Measurements from ENCODE around the gene GGPS1. TPM values are rescaled to one million over a fixed set of nuclear protein-coding genes. Genes with fewer than 3 reads are reported as not detected.
"Not testable (repeated sequence)": the region's sequence is repeated elsewhere in the genome, so short reads cannot be mapped to it uniquely, and the experiment has no call there.

Gene GGPS1
- total RNA-seq, 1 donor: 8.9 TPM

DNA sequence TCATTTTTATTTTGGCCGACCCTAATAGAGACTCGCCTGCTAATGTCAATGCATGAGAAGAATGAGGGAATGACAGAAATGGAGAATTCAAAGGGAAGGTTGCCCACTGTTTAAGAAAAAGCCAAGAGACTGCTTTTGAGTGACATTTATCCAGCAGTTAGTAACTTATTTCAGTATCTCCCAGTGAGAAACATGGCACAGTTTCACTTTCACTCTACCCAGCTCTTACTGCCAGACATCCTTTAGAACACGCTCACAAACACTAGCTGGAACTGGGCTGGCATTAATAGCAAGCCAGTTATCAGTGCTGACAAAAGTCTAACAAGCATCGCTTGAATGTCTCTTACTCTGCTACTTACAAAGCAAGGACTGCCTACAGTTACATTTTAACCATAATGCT is 8.5 kb downstream of the GGPS1 start:
- peak in 2 of 3 donors; percentile 59 to 71 for DNase-seq (ENCODE audit: low read depth in 2 of 3, low spot score in 2 of 3)

DNA sequence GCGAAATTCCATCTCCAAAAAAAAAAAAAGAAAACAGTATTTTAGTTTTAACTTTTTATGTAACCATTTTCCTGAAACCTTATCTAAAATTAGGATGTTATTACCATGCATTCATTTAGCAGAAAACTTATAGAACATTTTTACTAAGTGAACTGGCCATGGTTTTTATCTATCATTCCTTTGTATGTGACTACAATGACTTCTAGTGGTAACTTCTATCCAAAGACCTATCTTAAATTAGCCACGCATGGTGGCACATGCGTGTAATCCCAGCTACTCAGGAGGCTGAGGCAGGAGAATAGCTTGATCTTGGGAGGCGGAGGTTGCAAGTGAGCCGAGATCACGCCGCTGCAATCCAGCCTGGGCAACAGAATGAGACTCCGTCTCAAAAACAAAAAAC is 11.4 kb downstream of the GGPS1 start:
- DNase-seq (ENCODE audit: low read depth in 2 of 3, low spot score in 2 of 3): peak in 1 of 3 donors; percentile 41

DNA sequence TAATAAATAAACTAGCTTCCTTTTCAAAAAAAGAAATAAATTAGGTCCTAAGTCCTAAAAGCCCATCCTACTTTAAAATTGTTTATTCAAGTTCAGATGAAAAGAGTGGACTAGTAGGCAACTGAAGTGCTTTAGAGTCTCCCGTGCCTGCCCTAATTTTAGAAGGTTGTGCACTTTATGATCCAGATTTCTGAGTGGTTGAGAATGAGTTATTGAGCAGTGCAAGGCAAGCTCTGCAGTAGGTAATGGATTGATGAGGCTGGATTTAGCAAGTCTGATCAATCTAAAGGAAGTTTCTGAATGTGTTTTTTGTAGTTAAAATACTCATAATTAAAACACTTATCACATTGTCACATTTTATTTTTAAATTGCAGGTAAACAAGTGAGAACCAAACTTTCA is 13.0 kb downstream of the GGPS1 start:
- DNase-seq (ENCODE audit: low read depth in 2 of 3, low spot score in 2 of 3): no peak

DNA sequence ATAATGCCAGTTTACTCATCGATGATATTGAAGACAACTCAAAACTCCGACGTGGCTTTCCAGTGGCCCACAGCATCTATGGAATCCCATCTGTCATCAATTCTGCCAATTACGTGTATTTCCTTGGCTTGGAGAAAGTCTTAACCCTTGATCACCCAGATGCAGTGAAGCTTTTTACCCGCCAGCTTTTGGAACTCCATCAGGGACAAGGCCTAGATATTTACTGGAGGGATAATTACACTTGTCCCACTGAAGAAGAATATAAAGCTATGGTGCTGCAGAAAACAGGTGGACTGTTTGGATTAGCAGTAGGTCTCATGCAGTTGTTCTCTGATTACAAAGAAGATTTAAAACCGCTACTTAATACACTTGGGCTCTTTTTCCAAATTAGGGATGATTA is 13.7 kb downstream of the GGPS1 start:
- no peak for DNase-seq (ENCODE audit: low read depth in 2 of 3, low spot score in 2 of 3)

DNA sequence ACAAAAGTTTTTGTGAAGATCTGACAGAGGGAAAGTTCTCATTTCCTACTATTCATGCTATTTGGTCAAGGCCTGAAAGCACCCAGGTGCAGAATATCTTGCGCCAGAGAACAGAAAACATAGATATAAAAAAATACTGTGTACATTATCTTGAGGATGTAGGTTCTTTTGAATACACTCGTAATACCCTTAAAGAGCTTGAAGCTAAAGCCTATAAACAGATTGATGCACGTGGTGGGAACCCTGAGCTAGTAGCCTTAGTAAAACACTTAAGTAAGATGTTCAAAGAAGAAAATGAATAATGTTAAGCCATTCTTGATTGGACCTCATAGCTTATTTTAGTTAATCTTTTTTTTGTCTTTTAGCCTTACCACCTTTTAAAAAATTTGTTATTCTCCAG is 14.1 kb downstream of the GGPS1 start:
- DNase-seq (ENCODE audit: low read depth in 2 of 3, low spot score in 2 of 3): no peak

DNA sequence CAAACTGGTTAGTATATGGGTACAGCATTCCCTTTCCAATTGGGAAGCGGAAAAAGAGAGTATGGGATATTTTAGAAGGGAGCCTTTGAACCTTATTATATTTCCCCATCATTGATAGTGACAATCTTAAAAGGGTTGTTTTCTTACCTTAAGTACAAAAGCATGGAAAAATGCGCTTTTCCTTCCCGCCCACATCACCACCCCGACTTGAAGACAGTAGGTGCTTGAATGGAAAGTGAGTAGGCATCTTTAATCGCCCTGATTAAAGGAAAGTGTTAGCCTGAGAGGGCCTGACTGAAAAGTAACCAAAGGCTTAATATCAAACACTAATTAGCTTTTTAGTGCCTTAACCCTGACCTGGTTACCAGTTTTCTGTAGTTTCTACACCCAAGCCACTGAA is 15.4 kb downstream of the GGPS1 start:
- DNase-seq (ENCODE audit: low read depth in 2 of 3, low spot score in 2 of 3): no peak

DNA sequence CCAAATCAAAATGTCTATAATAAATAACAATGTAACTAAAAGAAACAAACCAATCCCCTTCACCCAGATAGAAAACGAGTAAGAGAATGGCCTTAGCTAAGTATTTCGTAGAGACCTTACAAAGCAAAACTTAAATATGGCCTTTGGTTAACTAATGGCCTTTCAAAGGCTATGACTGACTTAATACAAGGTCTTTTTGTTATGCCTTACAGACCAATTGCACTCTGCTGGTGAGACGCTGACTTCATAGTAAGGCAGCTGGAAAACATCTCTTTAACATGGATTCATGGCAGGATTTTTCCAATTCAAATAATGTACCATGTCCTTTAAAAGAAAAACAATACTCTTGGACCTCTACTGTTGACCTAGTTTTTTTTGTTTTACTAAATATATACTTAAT is 23.1 kb downstream of the GGPS1 start:
- no peak for DNase-seq (ENCODE audit: low read depth in 2 of 3, low spot score in 2 of 3)

DNA sequence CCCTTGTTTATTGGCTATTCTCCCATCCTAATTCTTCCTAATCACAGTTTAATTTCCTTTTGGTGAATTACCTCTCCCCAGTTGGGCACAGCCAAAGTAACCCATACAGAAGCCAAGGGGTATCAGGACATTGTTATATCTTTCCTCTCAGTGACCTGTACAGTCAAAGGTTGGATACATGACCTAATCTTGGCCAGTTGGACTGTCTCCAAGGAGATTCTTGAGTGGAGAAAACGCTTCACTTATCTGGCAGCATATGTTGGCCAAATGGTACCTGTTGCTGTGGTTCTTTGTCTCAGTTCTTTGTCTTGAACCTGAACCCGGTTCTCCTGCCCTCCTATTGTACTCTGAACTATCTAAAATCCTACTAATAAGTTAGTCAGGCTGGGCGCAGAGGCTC is 23.5 kb downstream of the GGPS1 start:
- DNase-seq (ENCODE audit: low read depth in 2 of 3, low spot score in 2 of 3): no peak

DNA sequence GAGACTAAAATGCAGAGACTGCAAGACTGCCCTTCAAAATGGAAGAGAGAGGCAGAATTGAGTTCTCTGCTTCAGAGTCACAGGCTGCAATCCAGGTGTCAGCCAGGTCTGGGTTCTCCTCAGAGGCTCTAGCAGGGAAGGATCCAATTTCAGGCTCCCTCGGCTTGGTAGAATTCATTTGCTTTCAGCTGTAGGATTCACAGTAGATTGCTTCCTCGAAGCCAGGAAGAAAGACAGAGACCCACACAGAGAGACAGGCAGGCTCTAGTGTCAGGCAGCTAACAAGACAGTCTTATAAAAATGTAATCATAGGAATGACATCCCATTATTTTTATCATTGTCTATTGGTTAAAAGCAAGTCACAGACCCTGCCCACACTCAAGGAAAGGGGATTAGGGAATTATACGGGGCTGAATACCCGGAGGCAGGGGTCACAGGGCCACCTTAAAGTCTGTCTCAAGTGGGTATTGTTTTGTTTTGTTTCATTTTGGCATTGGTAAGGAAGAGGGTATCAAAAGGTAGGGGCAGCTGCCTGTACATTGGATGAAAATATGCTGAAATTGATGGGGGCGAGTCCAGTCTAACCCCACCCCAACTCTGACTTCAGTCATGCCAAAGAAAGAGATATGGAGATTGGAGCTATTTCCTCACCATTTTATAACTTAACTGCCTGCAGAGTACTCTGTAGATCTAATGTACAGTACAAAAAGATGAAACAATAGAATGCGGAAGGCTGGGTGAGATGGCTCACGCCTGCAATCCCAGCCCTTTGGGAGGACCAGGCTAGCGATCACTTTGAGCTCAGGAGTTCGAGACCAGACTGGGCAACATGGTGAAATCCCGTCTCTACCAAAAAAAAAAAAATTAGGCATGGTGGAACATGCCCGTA is 29.4 kb downstream of the GGPS1 start:
- no peak for DNase-seq (ENCODE audit: low read depth in 2 of 3, low spot score in 2 of 3)

DNA sequence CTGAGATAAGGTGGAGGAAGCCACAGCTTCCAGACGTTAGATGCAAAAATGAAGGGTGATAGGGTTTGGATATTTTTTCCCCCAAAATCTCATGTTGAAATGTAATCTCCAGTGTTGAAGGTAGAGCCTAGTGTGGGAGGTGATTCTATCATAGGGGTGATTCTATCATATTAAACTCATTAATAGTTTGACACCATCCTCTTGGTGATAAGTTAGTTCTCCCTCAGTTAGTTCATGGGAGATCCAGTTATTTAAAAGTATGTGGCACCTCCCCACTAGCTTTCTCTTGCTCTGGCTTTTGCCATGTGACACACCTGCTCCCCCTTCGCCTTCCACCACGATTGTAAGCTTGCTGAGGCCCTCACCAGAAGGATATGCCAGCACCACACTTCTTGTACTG is 30.5 kb downstream of the GGPS1 start:
- DNase-seq (ENCODE audit: low read depth in 2 of 3, low spot score in 2 of 3): no peak

DNA sequence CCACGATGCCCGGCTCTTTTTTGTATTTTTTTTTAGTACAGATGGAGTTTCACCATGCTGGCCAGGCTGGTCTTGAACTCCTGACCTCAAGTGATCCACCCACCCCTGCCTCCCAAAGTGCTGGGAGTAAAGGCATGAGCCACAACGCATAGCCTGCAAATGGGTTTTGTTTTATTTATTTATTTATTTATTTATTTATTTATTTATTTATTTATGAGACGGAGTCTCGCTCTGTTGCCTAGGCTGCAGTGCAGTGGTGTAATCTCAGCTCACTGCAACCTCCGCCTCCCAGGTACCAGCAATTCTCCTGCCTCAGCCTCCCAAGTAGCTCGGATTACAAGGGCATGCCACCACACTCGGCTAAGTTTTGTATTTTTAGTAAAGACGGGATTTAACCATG is 35.8 kb downstream of the GGPS1 start:
- not testable (repeated sequence) for DNase-seq (ENCODE audit: low read depth in 2 of 3, low spot score in 2 of 3)

DNA sequence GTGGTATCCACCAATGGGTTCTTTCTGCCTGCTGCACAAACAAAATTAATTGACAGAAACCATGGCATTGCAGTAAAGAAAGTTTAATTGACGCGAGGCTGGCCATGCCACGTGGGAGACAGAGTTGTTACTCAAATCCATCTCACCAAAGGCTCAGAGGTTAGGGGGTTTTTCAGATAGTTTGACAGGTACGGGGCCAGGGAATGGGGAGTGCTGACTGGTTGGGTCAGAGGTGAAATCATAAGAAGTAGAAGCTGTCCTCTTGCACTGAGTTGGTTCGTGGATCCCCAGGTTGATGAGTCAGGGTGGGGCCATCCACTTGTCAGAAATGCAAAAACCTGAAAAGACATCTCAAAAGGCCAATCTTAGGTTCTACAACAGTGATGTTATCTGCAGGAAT is 37.9 kb downstream of the GGPS1 start:
- no peak for DNase-seq (ENCODE audit: low read depth in 2 of 3, low spot score in 2 of 3)

DNA sequence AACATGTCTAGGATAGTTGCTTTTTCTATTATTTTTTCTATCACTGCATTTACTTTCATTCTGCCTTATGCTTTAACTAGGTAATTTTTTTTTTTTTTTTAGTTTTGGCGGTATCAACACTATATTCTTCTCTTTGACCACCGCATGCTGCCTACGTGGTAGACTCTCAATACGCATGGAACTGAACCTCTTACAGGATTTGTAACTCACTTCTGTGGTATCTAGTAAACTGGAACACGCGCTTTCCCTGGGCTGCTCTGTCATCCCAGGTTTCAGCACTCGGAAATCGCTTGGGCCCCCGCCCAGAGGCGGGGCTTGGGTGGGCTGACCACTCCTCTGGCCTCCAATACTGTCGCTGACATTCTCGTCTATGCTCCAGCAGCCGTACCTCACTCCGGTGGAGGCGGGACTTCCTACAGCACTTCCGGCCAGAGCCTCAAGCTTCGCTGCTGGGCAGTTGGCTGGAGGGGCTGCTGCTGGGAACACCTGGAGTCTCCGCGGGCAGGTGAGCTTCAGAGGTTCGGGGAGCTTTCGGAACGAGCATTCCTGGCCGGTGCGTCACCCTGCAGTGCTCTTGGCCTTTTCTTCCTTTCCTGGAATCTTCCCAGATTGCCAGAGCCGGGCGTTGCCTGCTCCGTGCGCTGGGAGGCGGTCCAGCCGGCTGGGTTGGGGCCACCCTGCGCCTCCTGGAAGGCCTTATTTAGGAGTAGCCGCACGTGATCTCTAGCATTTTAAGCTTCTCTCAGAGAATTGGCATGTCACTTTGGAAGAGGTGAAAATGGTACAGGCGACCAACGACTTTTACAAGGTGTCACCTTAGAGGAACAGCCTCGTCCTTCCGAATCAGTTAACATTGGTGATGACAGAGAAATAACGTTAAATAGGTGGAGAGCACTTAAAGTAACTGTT is 38.9 kb downstream of the GGPS1 start, which contains the start of gene TBCE:
Gene TBCE (plus strand): TSS at position 428 of the 909 bp plus-strand sequence. CDS start 12,623 bp downstream, outside the sequence.
- DNase-seq (ENCODE audit: low read depth in 2 of 3, low spot score in 2 of 3): peak; percentile 44 to 94 (median 89)

DNA sequence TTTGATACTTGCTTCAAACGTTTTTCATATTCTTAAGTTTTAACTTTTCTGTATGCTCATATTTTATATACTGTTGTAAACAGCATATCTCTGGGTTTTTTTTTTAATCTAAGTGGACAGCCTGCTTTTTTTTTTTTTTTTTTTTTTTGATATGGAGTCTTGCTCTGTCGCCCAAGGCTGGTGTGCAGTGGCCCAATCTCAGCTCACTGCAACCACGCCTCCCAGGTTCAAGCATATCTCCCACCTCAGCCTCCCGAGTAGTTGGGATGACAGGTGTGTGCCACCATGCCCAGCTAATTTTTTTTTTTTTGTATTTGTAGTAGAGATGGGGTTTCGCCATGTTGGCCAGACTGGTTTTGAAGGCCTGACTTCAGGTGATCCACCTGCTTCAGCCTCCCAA is 40.1 kb downstream of the GGPS1 start:
- no peak for DNase-seq (ENCODE audit: low read depth in 2 of 3, low spot score in 2 of 3)

DNA sequence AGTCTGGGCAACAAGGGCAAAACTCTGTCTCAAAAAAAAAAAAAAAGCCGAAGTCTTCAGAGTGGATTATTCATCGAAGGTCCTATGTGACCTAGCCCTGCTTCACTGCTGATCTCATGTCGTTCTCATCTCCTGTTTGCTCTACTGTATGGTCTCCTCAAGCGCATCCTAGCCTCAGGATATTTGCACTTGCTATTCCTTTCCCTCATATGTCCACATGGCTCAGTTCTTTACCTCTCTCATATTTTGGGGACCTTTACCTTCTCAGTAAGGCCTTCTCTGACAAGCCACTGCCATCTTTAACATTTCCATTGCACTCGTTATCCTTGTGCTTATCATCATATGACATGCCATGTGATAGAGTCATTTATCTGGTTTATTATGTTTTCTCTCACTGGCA is 41.4 kb downstream of the GGPS1 start:
- DNase-seq (ENCODE audit: low read depth in 2 of 3, low spot score in 2 of 3): no peak

DNA sequence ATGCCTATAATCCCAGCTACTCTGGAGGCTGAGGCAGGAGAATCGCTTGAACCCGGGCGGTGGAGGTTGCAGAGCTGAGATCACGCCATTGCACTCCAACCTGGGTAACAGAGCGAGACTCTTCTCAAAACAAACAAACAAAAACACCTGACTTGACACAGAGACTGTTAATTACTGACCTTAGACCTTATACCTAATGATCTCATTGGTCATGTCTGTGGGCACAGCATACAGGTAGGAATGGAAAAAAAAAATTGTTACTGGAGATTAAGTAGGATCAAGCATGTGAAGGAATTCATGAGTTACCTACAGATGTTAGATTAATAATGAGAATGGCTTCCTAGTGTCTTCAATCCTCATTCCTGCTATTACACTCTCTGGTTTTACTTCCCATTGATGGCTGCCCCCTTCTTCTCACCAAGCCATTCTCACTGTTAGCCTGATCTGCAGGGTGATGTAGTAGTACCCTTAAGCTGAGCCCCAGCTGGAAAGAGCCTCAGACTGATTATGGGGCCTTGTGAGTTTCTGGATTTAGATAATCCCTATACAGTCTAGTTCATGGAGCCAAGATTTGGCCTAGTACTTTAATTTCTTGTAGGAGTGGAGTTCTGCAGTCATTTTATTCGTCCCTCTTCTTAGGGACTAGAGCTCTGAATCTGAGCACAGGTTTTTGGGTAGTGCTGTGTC is 47.7 kb downstream of the GGPS1 start:
- no peak for DNase-seq (ENCODE audit: low read depth in 2 of 3, low spot score in 2 of 3)

DNA sequence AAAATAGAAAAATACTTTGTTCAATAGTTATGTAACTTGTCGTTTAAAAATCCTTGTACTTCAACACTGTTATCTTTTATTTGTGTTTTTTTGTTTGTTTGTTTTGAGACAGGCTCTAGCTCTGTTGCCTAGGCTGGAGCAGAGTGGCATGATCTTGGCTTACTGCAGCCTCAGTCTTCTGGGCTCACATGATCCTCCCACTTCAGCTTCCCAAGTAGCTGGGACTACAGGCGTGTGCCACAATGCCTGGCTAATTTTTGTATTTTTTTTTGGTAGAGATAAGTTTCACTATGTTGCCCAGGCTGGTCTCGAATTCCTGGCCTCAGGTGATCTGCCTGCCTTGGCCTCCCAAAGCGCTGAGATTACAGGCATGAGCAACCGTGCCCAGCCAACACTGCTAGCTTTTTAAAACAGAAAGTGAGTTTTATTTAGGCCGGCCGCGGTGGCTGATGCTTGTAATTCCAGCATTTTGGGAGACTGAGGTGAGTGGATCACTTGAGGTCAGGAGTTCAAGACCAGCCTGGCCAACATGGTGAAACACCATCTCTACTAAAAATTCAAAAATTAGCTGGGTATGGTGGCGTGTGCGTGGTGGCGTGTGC is 49.9 kb downstream of the GGPS1 start:
- not testable (repeated sequence) for DNase-seq (ENCODE audit: low read depth in 2 of 3, low spot score in 2 of 3)

DNA sequence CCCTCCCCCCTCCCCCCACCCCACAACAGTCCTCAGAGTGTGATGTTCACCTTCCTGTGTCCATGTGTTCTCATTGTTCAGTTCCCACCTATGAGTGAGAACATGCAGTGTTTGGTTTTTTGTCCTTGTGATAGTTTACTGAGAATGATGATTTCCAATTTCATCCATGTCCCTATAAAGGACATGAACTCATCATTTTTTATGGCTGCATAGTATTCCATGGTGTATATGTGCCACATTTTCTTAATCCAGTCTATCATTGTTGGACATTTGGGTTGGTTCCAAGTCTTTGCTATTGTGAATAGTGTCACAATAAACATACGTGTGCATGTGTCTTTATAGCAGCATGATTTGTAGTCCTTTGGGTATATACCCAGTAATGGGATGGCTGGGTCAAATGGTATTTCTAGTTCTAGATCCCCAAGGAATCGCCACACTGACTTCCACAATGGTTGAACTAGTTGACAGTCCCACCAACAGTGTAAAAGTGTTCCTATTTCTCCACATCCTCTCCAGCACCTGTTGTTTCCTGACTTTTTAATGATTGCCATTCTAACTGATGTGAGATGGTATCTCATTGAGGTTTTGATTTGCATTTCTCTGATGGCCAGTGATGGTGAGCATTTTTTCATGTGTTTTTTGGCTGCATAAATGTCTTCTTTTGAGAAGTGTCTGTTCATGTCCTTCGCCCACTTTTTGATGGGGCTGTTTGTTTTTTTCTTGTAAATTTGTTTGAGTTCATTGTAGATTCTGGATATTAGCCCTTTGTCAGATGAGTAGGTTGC is 53.8 kb downstream of the GGPS1 start:
- DNase-seq (ENCODE audit: low read depth in 2 of 3, low spot score in 2 of 3): not testable (repeated sequence)

DNA sequence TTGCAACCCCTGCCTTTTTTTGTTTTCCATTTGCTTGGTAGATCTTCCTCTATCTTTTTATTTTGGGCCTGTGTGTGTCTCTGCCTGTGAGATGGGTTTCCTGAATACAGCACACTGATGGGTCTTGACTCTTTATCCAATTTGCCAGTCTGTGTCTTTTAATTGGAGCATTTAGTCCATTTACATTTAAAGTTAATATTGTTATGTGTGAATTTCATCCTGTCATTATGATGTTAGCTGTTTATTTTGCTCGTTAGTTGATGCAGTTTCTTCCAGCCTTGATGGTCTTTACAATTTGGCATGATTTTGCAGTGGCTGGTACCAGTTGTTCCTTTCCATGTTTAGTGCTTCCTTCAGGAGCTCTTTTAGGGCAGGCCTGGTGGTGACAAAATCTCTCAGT is 57.3 kb downstream of the GGPS1 start:
- not testable (repeated sequence) for DNase-seq (ENCODE audit: low read depth in 2 of 3, low spot score in 2 of 3)

DNA sequence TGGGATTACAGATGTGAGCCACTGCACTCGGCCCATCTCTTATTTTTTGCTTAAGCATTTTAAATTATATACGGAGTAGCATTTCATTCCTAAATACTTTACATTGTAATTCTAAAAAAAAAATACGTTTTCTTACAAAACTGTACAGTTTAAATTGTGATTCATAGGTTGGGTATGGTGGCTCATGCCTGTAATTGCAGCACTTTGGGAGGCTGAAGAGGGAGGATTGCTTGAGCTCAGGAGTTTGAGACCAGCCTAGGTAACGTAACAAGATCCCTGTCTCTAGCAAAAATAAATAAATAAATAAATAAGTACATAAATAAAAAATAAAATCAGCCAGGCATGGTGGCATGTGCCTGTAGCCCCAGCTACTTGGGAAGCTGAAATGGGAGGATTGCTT is 63.5 kb downstream of the GGPS1 start:
- DNase-seq (ENCODE audit: low read depth in 2 of 3, low spot score in 2 of 3): no peak

Data from hematopoietic multipotent progenitor cell (in vitro differentiated cells).